Kidney epithelial cell (primary cell): ENCODE data around the gene SLX9. TPM values are rescaled to one million over a fixed set of nuclear protein-coding genes. Genes with fewer than 3 reads are reported as not detected.
"Not testable (repeated sequence)": the region's sequence is repeated elsewhere in the genome, so short reads cannot be mapped to it uniquely, and the experiment has no call there.

Experiments used
- DNase-seq: peaks from one replicate; pipeline ENCODE4 v3.0.0-alpha.2; 2010; ENCODE audit warnings: low read depth
- H3K27me3 ChIP-seq: 2 replicates; pipeline ENCODE4 v1.6.0; 2011; ENCODE audit warnings: low read length; ENCODE audit not compliant: control insufficient read depth, insufficient read depth
- H3K36me3 ChIP-seq: 2 replicates; pipeline ENCODE4 v1.5.1; 2011; ENCODE audit warnings: low read length; ENCODE audit not compliant: control insufficient read depth, insufficient read depth
- H3K4me3 ChIP-seq: 2 replicates; pipeline ENCODE4 v1.5.1; 2011; ENCODE audit warnings: low read depth, mild to moderate bottlenecking, control low read depth, low read length
- CTCF ChIP-seq: IDR thresholded peaks from 2 replicates; pipeline ENCODE4 v1.5.1; 2011; ENCODE audit warnings: mild to moderate bottlenecking, moderate library complexity, low read length, control low read depth, inconsistent platforms; ENCODE audit not compliant: insufficient read depth, poor library complexity, severe bottlenecking
- total RNA-seq: library from RNA; depleted of rRNA; stranded (reverse); fragments of >200 nt; gene quantifications from 2 replicates; pipeline ENCODE4 v1.2.3, GENCODE V29; 2015

Gene SLX9
- total RNA-seq, 1 donor from 2014 or later = 38.6 TPM

- DNase-seq = no peak
- no peak overlapping the region for H3K4me3 ChIP-seq
- H3K36me3 ChIP-seq = peaks cover 2% of the 10 kb centered on the region
- TF ChIP-seq CTCF = no peak
- no peaks in the 10 kb centered on the region for H3K27me3 ChIP-seq
Measured at GRCh38 chr21:44972821-44973220, 33.0 kb downstream of the SLX9 start.

- no peak for DNase-seq
- no peak overlapping the region for H3K4me3 ChIP-seq
- peaks cover 2% of the 10 kb centered on the region for H3K36me3 ChIP-seq
- no peaks in the 10 kb centered on the region for H3K27me3 ChIP-seq
- TF ChIP-seq CTCF = no peak
Measured at GRCh38 chr21:44973598-44973997, 33.8 kb downstream of the SLX9 start.

- peaks cover 2% of the 10 kb centered on the region for H3K36me3 ChIP-seq
- no peak for DNase-seq
- H3K27me3 ChIP-seq = no peaks in the 10 kb centered on the region
- H3K4me3 ChIP-seq = no peak overlapping the region
- TF ChIP-seq CTCF = no peak
Measured at GRCh38 chr21:44974676-44975075, 34.8 kb downstream of the SLX9 start.

- TF ChIP-seq CTCF = no peak
- H3K36me3 ChIP-seq = peaks cover 2% of the 10 kb centered on the region
- no peak overlapping the region for H3K4me3 ChIP-seq
Measured at GRCh38 chr21:44975720-44976555, 36.1 kb downstream of the SLX9 start.

GRCh38 chr21:44976556-44977393 is 36.9 kb downstream of the SLX9 start:
- DNase-seq, H3K4me3 ChIP-seq, H3K27me3 ChIP-seq, H3K36me3 ChIP-seq: not testable (repeated sequence)

More at GRCh38 chr21:44975720-44976555, 36.1 kb downstream of the SLX9 start:
- no peaks in the 10 kb centered on the region for H3K27me3 ChIP-seq
- DNase-seq = no peak

- Histone ChIP-seq H3K4me3 (no peak overlapping the region), H3K27me3 (no peaks in the 10 kb centered on the region), H3K36me3 (peaks cover 2% of the 10 kb centered on the region)
- DNase-seq = no peak
- no peak for TF ChIP-seq CTCF
Measured at GRCh38 chr21:44977616-44978340, 37.9 kb downstream of the SLX9 start.
